HG03060 (cell line): ENCODE results near the gene HOMER2.
"Not testable (repeated sequence)": the region's sequence is repeated elsewhere in the genome, so short reads cannot be mapped to it uniquely, and the experiment has no call there.

ENCODE experiments used
- ATAC-seq: cut with Tn5 transposase; IDR thresholded peaks from one replicate; pipeline ENCODE4 v1.9.1; 2021; ENCODE audit warnings: low read depth, moderate number of reproducible peaks; ENCODE audit not compliant: unreplicated experiment

Gene HOMER2

GRCh38 chr15:82903511-82903910 is 49.0 kb downstream of the HOMER2 start:
- ATAC-seq: no peak

- ATAC-seq: no peak
Measured at GRCh38 chr15:82901114-82901805, 51.3 kb downstream of the HOMER2 start.

GRCh38 chr15:82900511-82901060 is 51.9 kb downstream of the HOMER2 start:
- no peak for ATAC-seq

- no peak for ATAC-seq
Measured at GRCh38 chr15:82898961-82899360, 53.6 kb downstream of the HOMER2 start.

GRCh38 chr15:82895983-82896382 is 56.5 kb downstream of the HOMER2 start:
- no peak for ATAC-seq

- ATAC-seq: no peak
Measured at GRCh38 chr15:82894971-82895520, 57.5 kb downstream of the HOMER2 start.

GRCh38 chr15:82893473-82893872 is 59.0 kb downstream of the HOMER2 start:
- not testable (repeated sequence) for ATAC-seq

GRCh38 chr15:82892573-82892972 is 59.9 kb downstream of the HOMER2 start:
- no peak for ATAC-seq

GRCh38 chr15:82890995-82891390 is 61.5 kb downstream of the HOMER2 start:
- no peak for ATAC-seq

GRCh38 chr15:82890338-82890994 is 62.1 kb downstream of the HOMER2 start:
- ATAC-seq: no peak

GRCh38 chr15:82882273-82882928 is 70.1 kb downstream of the HOMER2 start:
- no peak for ATAC-seq

- no peak for ATAC-seq
Measured at GRCh38 chr15:82881747-82882146, 70.8 kb downstream of the HOMER2 start.

GRCh38 chr15:82880704-82881103 is 71.8 kb downstream of the HOMER2 start:
- no peak for ATAC-seq

GRCh38 chr15:82878325-82878724 is 74.2 kb downstream of the HOMER2 start:
- ATAC-seq: no peak

- ATAC-seq: no peak
Measured at GRCh38 chr15:82877825-82878224, 74.7 kb downstream of the HOMER2 start.

GRCh38 chr15:82875411-82876003 is 77.0 kb downstream of the HOMER2 start:
- ATAC-seq: no peak

GRCh38 chr15:82874961-82875360 is 77.6 kb downstream of the HOMER2 start:
- ATAC-seq: no peak

GRCh38 chr15:82874267-82874666 is 78.3 kb downstream of the HOMER2 start:
- ATAC-seq: no peak

GRCh38 chr15:82873000-82873680 is 79.4 kb downstream of the HOMER2 start:
- no peak for ATAC-seq

GRCh38 chr15:82871832-82872484 is 80.6 kb downstream of the HOMER2 start:
- ATAC-seq: no peak
